ENCODE data around the gene PNKD. TPM values are rescaled to one million over a fixed set of nuclear protein-coding genes. Genes with fewer than 3 reads are reported as not detected.
"Not testable (repeated sequence)": the region's sequence is repeated elsewhere in the genome, so short reads cannot be mapped to it uniquely, and the experiment has no call there.

The PNKD gene
- total RNA-seq, 1 experiment from 2014 or later = 49.8 TPM

DNA sequence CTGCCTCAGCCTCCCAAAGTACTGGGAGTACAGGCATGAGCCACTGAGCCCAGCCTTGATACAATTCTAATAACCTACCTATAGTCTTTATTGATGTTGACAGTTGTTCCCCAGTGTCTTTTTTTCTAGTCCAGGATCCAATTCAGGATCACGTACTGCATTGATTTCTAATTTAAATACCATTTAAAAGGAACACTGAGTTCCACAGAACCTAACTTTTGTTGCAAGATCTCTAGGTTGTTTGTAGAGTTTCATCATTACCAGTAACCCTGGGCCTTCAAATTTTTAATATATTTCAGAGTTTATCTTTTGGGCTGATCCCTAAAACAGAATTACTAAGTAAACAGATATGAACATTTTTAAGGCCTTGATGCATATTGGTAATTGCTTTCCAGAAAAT, 43.0 kb downstream of the PNKD start:
- DNase-seq (ENCODE audit: low spot score) (no peak), ATAC-seq (no peak)
- Mint-ChIP-seq H3K4me1 (peaks cover 5% of the 10 kb centered on the region), H3K9me3 (no peaks in the 10 kb centered on the region), H3K36me3 (no peaks in the 10 kb centered on the region), H3K4me3 (no peak overlapping the region), H3K27ac (no peak overlapping the region), H3K27me3 (ENCODE audit: low read depth) (peaks cover 3% of the 10 kb centered on the region)
- TF ChIP-seq NR2C2 (CRISPR knock-in tag; IDR thresholded peaks at IDR 0.05) = no peak
- TF ChIP-seq, protein P1, sequence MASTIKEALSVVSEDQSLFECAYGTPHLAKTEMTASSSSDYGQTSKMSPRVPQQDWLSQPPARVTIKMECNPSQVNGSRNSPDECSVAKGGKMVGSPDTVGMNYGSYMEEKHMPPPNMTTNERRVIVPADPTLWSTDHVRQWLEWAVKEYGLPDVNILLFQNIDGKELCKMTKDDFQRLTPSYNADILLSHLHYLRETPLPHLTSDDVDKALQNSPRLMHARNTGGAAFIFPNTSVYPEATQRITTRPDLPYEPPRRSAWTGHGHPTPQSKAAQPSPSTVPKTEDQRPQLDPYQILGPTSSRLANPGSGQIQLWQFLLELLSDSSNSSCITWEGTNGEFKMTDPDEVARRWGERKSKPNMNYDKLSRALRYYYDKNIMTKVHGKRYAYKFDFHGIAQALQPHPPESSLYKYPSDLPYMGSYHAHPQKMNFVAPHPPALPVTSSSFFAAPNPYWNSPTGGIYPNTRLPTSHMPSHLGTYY (CRISPR knock-in tag; IDR thresholded peaks at IDR 0.05) = no peak
- POLR2A ChIA-PET = no interaction called here
- CTCF ChIA-PET = no interaction called here

- DNase-seq (ENCODE audit: low spot score); H3K27ac Mint-ChIP-seq; H3K4me3 Mint-ChIP-seq; H3K9me3 Mint-ChIP-seq; H3K36me3 Mint-ChIP-seq; POLR2A ChIA-PET; H3K4me1 Mint-ChIP-seq; H3K27me3 Mint-ChIP-seq (ENCODE audit: low read depth); ATAC-seq: not testable (repeated sequence)
- CTCF ChIA-PET = interaction anchor here (0.7 kb wide), 1 partner anchor 858 kb away, joined by 4 read pairs; no protein-coding TSS in a partner anchor
Observed at GRCh38 chr2:218314764-218315163, 44.4 kb downstream of the PNKD start.

- POLR2A ChIA-PET = no interaction called here
- no peak overlapping the region for H3K27ac Mint-ChIP-seq
Observed at GRCh38 chr2:218315397-218315796, 45.1 kb downstream of the PNKD start.

DNA sequence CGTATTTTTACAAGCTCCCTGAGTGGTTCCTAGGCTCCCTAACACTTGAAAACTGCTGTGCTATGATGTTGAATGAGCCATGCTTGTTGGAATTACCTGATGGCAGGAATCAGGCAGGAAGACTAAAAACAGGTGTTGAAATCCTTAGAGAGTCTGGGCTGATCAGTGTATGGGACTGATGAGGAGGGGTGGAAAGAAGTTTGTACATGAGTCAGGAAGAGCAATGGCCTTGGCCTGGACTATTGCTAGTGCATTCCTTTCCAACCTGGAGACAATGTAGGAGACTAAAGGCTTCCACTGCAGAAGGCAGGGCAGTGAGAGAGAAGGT, 46.9 kb downstream of the PNKD start:
- H3K4me1 Mint-ChIP-seq = peaks cover 15% of the 10 kb centered on the region
- CTCF ChIA-PET = no interaction called here
- no peak for DNase-seq (ENCODE audit: low spot score)
- no peaks in the 10 kb centered on the region for H3K36me3 Mint-ChIP-seq
- H3K27ac Mint-ChIP-seq = no peak overlapping the region
- H3K4me3 Mint-ChIP-seq = no peak overlapping the region
- POLR2A ChIA-PET = no interaction called here
- H3K27me3 Mint-ChIP-seq (ENCODE audit: low read depth) = peaks cover 3% of the 10 kb centered on the region
- TF ChIP-seq ZSCAN18 (CRISPR knock-in tag; IDR thresholded peaks at IDR 0.05) (no peak), CDX4 (CRISPR knock-in tag; IDR thresholded peaks at IDR 0.05; ENCODE audit: borderline replicate concordance) (no peak), ZNF423 (CRISPR knock-in tag; IDR thresholded peaks at IDR 0.05) (no peak)
- no peak for ATAC-seq
- H3K9me3 Mint-ChIP-seq = no peaks in the 10 kb centered on the region

More at GRCh38 chr2:218315397-218315796, 45.1 kb downstream of the PNKD start:
- ATAC-seq (no peak), DNase-seq (ENCODE audit: low spot score) (no peak)
- no peak overlapping the region for H3K4me3 Mint-ChIP-seq
- H3K36me3 Mint-ChIP-seq = no peaks in the 10 kb centered on the region
- peaks cover 3% of the 10 kb centered on the region for H3K27me3 Mint-ChIP-seq (ENCODE audit: low read depth)
- CTCF ChIA-PET = interaction anchor here (0.7 kb wide), 1 partner anchor 858 kb away, joined by 4 read pairs; no protein-coding TSS in a partner anchor
- no peaks in the 10 kb centered on the region for H3K9me3 Mint-ChIP-seq
- no peak for TF ChIP-seq E2F1 (CRISPR knock-in tag; IDR thresholded peaks at IDR 0.05)
- TF ChIP-seq SP1 (CRISPR knock-in tag; conservative IDR thresholded peaks at IDR 0.05) = no peak
- TF ChIP-seq FOXK1 (CRISPR knock-in tag; IDR thresholded peaks at IDR 0.05) = no peak
- TF ChIP-seq ZNF423 (CRISPR knock-in tag; IDR thresholded peaks at IDR 0.05) = no peak
- TF ChIP-seq RELA (CRISPR knock-in tag; IDR thresholded peaks at IDR 0.05; ENCODE audit: borderline replicate concordance) = no peak
- peaks cover 5% of the 10 kb centered on the region for H3K4me1 Mint-ChIP-seq

- ChIA-PET CTCF (no interaction called here), POLR2A (no interaction called here)
- Mint-ChIP-seq H3K27me3 (ENCODE audit: low read depth) (peaks cover 3% of the 10 kb centered on the region), H3K4me1 (peaks cover 19% of the 10 kb centered on the region), H3K27ac (no peak overlapping the region), H3K9me3 (no peaks in the 10 kb centered on the region), H3K36me3 (no peaks in the 10 kb centered on the region), H3K4me3 (no peak overlapping the region)
- no peak for ATAC-seq
- DNase-seq (ENCODE audit: low spot score) = no peak
- no peak for TF ChIP-seq GTF2I (CRISPR knock-in tag; conservative IDR thresholded peaks at IDR 0.05)
- no peak for TF ChIP-seq ZNF532 (CRISPR knock-in tag; IDR thresholded peaks at IDR 0.05; ENCODE audit: borderline replicate concordance)
- no peak for TF ChIP-seq ZNF121 (CRISPR knock-in tag; IDR thresholded peaks at IDR 0.05)
- TF ChIP-seq NR1H2 (CRISPR knock-in tag; IDR thresholded peaks at IDR 0.05) = no peak
- no peak for TF ChIP-seq PRDM15 (CRISPR knock-in tag; IDR thresholded peaks at IDR 0.05)
Observed at GRCh38 chr2:218317835-218318234, 47.5 kb downstream of the PNKD start.

All from WTC11 (cell line).